PC-3 (cell line): ENCODE measurements around the gene MICALL2. TPM values are rescaled to one million over a fixed set of nuclear protein-coding genes. Genes with fewer than 3 reads are reported as not detected.

Experiments
- ATAC-seq: fragments of 200-7000 bp; cut with Tn5 transposase; 2 replicates; pipeline ENCODE4 v1.9.1; 2020; ENCODE audit warnings: mild to moderate bottlenecking, moderate library complexity
- BruUV-seq: library from RNA; stranded (reverse); fragments of 400-500 nt; replicated peaks from 2 replicates; lab custom pipeline; 2021; lab: Mats Ljungman, UMichigan
- CTCF ChIA-PET: fragments of 300-600 bp; sonication (Branson Sonifier 250); formaldehyde crosslinking; loops from one replicate; lab custom pipeline; 2022; ENCODE audit warnings: antibody characterized with exemption; lab: Charles Lee
- POLR2A ChIA-PET: fragments of 300-600 bp; sonication (Branson Sonifier 250); formaldehyde crosslinking; loops from one replicate; lab custom pipeline; 2022; ENCODE audit warnings: antibody characterized with exemption; ENCODE audit not compliant: unreplicated experiment; lab: Charles Lee
- DNase-seq: peaks from one replicate; pipeline ENCODE4 v3.0.0-alpha.2; 2015
- H2AFZ ChIP-seq: fragments of 300-600 bp; sonication (generic); 2 replicates; pipeline ENCODE4 v1.6.0; 2016; ENCODE audit warnings: antibody characterized with exemption, low read length
- H3F3A ChIP-seq: fragments of 300-600 bp; sonication (generic); one replicate; pipeline ENCODE4 v1.6.0; 2017; ENCODE audit warnings: antibody characterized with exemption, low read length, control low read depth, mild to moderate bottlenecking; ENCODE audit not compliant: unreplicated experiment
- H3K27ac ChIP-seq: fragments of 300-600 bp; sonication (generic); 2 replicates; pipeline ENCODE4 v1.5.1; 2016; ENCODE audit warnings: mild to moderate bottlenecking, low read length
- H3K27me3 ChIP-seq: fragments of 300-600 bp; sonication (generic); 2 replicates; pipeline ENCODE4 v1.6.1; 2016; ENCODE audit warnings: low read length, mixed read lengths
- H3K36me3 ChIP-seq: fragments of 300-600 bp; sonication (generic); 2 replicates; pipeline ENCODE4 v1.6.1; 2016; ENCODE audit warnings: low read depth, mixed run types, low read length, mixed read lengths
- H3K4me1 ChIP-seq: fragments of 300-600 bp; sonication (generic); 2 replicates; pipeline ENCODE4 v1.5.1; 2016; ENCODE audit warnings: low read length; ENCODE audit not compliant: insufficient read depth
- H3K4me2 ChIP-seq: fragments of 300-600 bp; sonication (generic); 2 replicates; pipeline ENCODE4 v1.6.0; 2016; ENCODE audit warnings: low read length
- H3K4me3 ChIP-seq: fragments of 300-600 bp; sonication (generic); 2 replicates; pipeline ENCODE4 v1.5.1; 2016; ENCODE audit warnings: mild to moderate bottlenecking, low read length, mixed read lengths
- H3K79me2 ChIP-seq: fragments of 300-600 bp; sonication (generic); 2 replicates; pipeline ENCODE4 v1.6.1; 2017; ENCODE audit warnings: low read length, mixed read lengths
- H3K9ac ChIP-seq: fragments of 300-600 bp; sonication (generic); 2 replicates; pipeline ENCODE4 v1.6.0; 2016; ENCODE audit warnings: mild to moderate bottlenecking, low read length
- H3K9me2 ChIP-seq: fragments of 300-600 bp; sonication (generic); replicated peaks from 2 replicates; pipeline ENCODE4 v1.6.1; 2016; ENCODE audit warnings: mixed run types, low read length, mixed read lengths
- H3K9me3 ChIP-seq: fragments of 300-600 bp; sonication (generic); 2 replicates; pipeline ENCODE4 v1.6.1; 2016; ENCODE audit warnings: low read length, mixed read lengths
- H4K20me1 ChIP-seq: fragments of 300-600 bp; sonication (generic); 2 replicates; pipeline ENCODE4 v1.6.1; 2016; ENCODE audit warnings: low read length, mixed read lengths
- CTCF ChIP-seq: fragments of 300-600 bp; sonication (generic); conservative IDR thresholded peaks from 2 replicates; pipeline ENCODE4 v1.5.1; 2017; ENCODE audit warnings: antibody characterized with exemption, low read depth, mild to moderate bottlenecking, low read length
- EZH2 ChIP-seq: fragments of 300-600 bp; sonication (generic); IDR thresholded peaks from one replicate; pipeline ENCODE4 v1.6.1; 2017; ENCODE audit warnings: antibody characterized with exemption, mild to moderate bottlenecking, low read length; ENCODE audit not compliant: unreplicated experiment
- EZH2phosphoT487 ChIP-seq: fragments of 300-600 bp; sonication (generic); IDR thresholded peaks from 2 replicates; pipeline ENCODE4 v1.6.1; 2018; ENCODE audit warnings: mild to moderate bottlenecking, antibody characterized with exemption, low read length, borderline replicate concordance
- intact Hi-C: fragments of 100-400 bp; cut with micrococcal nuclease; formaldehyde crosslinking; loops from 2 replicates; pipeline ENCODE4 v1.9.0; 2023
- total RNA-seq: library from RNA; depleted of rRNA; stranded (reverse); fragments of >200 nt; gene quantifications from 2 replicates; pipeline ENCODE4 v1.2.3, GENCODE V29; 2014

MICALL2 gene
- total RNA-seq, 1 experiment from 2014 or later, result 52.8 TPM

DNA sequence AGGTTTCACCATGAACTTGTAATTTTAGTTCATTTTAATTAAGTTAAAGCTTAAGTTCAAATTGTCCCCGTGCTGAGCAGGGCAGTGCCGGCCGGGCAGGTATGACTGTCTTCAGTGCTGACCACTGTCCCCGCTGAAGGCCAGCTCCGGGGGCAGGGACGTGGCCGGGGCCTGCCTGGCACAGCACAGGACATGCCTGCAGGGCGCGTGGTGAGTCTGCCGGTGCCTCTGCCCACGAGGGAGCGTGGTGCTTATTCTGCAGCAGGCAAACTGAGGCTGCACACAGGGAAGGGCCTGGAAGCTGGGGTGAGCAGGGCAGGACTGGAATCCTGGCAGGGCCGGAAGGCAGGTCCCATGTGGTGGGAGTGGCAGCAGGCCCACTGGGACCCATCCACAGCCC, 9.8 kb downstream of the MICALL2 start:
- TF ChIP-seq EZH2 (no peak), CTCF (no peak)
- no peak overlapping the region for H3K4me3 ChIP-seq
- no peaks in the 10 kb centered on the region for H3K36me3 ChIP-seq
- H3K27ac ChIP-seq, result no peak overlapping the region
- no peaks in the 10 kb centered on the region for H3F3A ChIP-seq
- H3K9ac ChIP-seq, result no peak overlapping the region
- H3K27me3 ChIP-seq, result no peaks in the 10 kb centered on the region
- H4K20me1 ChIP-seq, result peaks cover 12% of the 10 kb centered on the region; the same call in 1 of the 2 replicates
- ChIA-PET CTCF (interaction anchor here (0.6 kb wide), 1 partner anchor 187 kb away, joined by 3 read pairs; no protein-coding TSS in a partner anchor), POLR2A (no interaction called here)
- peaks cover under 1% of the 10 kb centered on the region for H3K4me1 ChIP-seq
- H3K4me2 ChIP-seq, result no peak overlapping the region
- no TSS peak for BruUV-seq
- DNase-seq (no peak), ATAC-seq (no peak)
- intact Hi-C loops, result no loop called here
- H3K9me2 ChIP-seq, result no peaks in the 10 kb centered on the region
- peaks cover 35% of the 10 kb centered on the region for H3K79me2 ChIP-seq
- no peaks in the 10 kb centered on the region for H3K9me3 ChIP-seq
- no peak overlapping the region for H2AFZ ChIP-seq

GRCh38 chr7:1448958-1449357, 10.3 kb downstream of the MICALL2 start:
- no peak overlapping the region for H3K4me3 ChIP-seq
- H4K20me1 ChIP-seq, result peaks cover 9% of the 10 kb centered on the region; the same call in 1 of the 2 replicates
- H3K27ac ChIP-seq, result no peak overlapping the region
- no peaks in the 10 kb centered on the region for H3K27me3 ChIP-seq
- H3F3A ChIP-seq, result no peaks in the 10 kb centered on the region
- no peak for ATAC-seq
- H3K9me2 ChIP-seq, result no peaks in the 10 kb centered on the region
- H2AFZ ChIP-seq, result no peak overlapping the region
- H3K4me1 ChIP-seq, result no peaks in the 10 kb centered on the region
- TF ChIP-seq CTCF, result 0 out of 2 replicates have a peak, but pooled peaks have one; percentile 20
- no peak for TF ChIP-seq EZH2phosphoT487
- peaks cover 31% of the 10 kb centered on the region for H3K79me2 ChIP-seq
- no peaks in the 10 kb centered on the region for H3K9me3 ChIP-seq
- POLR2A ChIA-PET, result no interaction called here
- H3K9ac ChIP-seq, result no peak overlapping the region
- intact Hi-C loops, result no loop called here
- BruUV-seq, result no TSS peak
- DNase-seq, result no peak
- H3K36me3 ChIP-seq, result no peaks in the 10 kb centered on the region
- CTCF ChIA-PET, result no interaction called here
- no peak overlapping the region for H3K4me2 ChIP-seq

DNA sequence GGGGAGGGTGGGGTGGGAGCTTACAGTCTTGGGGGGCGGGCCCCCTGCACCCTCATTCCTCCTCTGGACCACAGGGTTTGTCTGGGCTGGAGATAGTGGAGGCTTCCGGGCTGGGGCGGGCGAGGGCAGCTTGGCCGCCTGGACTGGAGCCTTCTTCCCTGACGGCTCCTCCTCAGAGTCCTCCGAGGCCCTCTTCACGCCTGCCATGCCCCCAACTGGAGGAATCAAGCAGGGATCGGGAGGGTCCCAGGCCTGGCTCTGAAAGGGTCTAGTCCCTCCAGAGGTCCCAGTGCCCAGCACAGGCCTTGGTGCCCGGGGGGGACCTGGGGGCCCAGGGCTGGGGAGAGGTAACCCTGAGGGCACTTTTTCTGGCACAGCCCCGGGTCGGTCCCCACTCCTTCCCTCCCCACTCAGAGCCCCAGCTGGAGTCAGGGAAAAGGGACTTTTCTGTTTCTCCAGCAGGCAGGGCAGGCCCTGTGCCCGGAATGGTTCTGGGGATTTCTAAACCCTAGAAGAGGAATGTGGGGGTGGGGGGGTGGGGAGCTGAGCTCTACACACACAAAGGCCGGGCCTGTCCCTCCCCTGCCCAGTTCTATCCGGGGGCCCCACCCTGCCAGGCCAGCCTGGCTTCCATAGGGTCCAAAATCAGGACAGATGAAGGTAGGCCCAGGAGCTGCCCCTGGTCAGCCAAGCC, 11.6 kb downstream of the MICALL2 start:
- ChIA-PET POLR2A (no interaction called here), CTCF (no interaction called here)
- Histone ChIP-seq H3K27ac (no peak overlapping the region), H4K20me1 (no peaks in the 10 kb centered on the region; the same call in 1 of the 2 replicates), H3K27me3 (no peaks in the 10 kb centered on the region), H3K9me2 (no peaks in the 10 kb centered on the region), H3K4me1 (no peaks in the 10 kb centered on the region), H3K9ac (no peak overlapping the region), H2AFZ (no peak overlapping the region), H3K4me2 (no peak overlapping the region), H3K9me3 (no peaks in the 10 kb centered on the region), H3K4me3 (no peak overlapping the region), H3K79me2 (peaks cover 18% of the 10 kb centered on the region), H3K36me3 (no peaks in the 10 kb centered on the region), H3F3A (no peaks in the 10 kb centered on the region)
- no peak for ATAC-seq
- no peak for DNase-seq
- TF ChIP-seq CTCF (no peak), EZH2 (no peak), EZH2phosphoT487 (no peak)
- no TSS peak for BruUV-seq
- intact Hi-C loops, result no loop called here
